Retinal pigment epithelial cell (primary cell): ENCODE measurements around the gene ZNF681.

Source experiments
- DNase-seq: peaks from one replicate; pipeline ENCODE4 v3.0.0-alpha.2; 2010; ENCODE audit warnings: low read depth
- H3K4me3 ChIP-seq: 2 replicates; pipeline ENCODE4 v1.5.1; 2011; ENCODE audit warnings: mild to moderate bottlenecking, low read length, control low read depth, moderate library complexity
- CTCF ChIP-seq: conservative IDR thresholded peaks from 2 replicates; pipeline ENCODE4 v1.5.1; 2011; ENCODE audit warnings: low read depth, low read length, control low read depth, inconsistent platforms

ZNF681 gene

GRCh38 chr19:23758187-23759074 lies at the start of gene ZNF681:
Gene ZNF681 (minus strand): TSS chr19:23758891. CDS start chr19:23758749, 142 bp downstream.
- peak; percentile 11 for TF ChIP-seq CTCF
- peak; percentile 74 for DNase-seq
- H3K4me3 ChIP-seq = peak within 1 kb of the TSS; percentile 90

DNA sequence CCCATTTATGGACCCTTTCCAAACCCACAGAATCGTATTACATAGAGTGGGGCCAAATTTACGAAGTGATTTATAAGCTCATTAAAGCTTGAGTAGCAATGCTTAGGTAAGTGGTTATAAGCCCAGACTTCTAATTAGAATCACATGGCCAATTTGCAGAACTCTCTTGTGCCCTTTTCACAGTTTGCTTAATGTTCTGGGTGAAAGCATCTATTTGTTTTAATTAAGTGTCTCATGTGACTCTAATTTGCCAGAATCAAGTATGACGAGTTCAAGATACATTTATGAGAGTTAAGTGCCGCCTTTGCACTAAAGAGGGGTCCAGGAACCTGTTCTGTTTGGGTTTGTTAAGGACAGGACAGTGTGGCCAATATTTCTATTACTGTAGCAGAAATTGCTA lies 46.0 kb upstream of the ZNF681 start:
- H3K4me3 ChIP-seq = no peak overlapping the region
- peak; percentile 84 for DNase-seq
- TF ChIP-seq CTCF = no peak

- no peak overlapping the region for H3K4me3 ChIP-seq
- DNase-seq = no peak
- TF ChIP-seq CTCF = no peak
These were observed 43.6 kb upstream of the ZNF681 start for GRCh38 chr19:23802290-23802689.

GRCh38 chr19:23801803-23802202 lies 43.1 kb upstream of the ZNF681 start:
- TF ChIP-seq CTCF = no peak
- no peak overlapping the region for H3K4me3 ChIP-seq

GRCh38 chr19:23800868-23801267 lies 42.2 kb upstream of the ZNF681 start:
- TF ChIP-seq CTCF = no peak

More at GRCh38 chr19:23801803-23802202, 43.1 kb upstream of the ZNF681 start:
- no peak for DNase-seq

DNA sequence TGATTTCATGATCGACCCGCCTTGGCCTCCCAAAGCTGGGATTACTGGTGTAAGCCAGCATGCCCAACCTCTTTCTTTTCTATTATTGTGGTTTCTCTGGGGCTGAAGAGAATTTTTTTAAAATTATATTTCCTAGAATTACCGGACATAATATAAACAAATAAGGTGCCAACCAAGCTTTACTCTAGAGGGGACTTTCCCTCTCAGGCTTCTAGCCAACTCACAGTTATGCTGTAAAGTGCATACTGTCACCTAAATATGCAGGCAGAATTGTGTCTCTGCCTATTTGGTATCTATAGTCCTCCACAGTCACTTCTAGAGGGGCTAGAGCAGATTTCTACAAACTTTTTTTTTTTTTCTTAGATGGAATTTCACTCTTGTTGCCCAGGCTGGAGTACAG lies 41.6 kb upstream of the ZNF681 start:
- no peak overlapping the region for H3K4me3 ChIP-seq
- no peak for DNase-seq
- TF ChIP-seq CTCF = no peak

More at GRCh38 chr19:23800868-23801267, 42.2 kb upstream of the ZNF681 start:
- no peak for DNase-seq
- H3K4me3 ChIP-seq = no peak overlapping the region

DNA sequence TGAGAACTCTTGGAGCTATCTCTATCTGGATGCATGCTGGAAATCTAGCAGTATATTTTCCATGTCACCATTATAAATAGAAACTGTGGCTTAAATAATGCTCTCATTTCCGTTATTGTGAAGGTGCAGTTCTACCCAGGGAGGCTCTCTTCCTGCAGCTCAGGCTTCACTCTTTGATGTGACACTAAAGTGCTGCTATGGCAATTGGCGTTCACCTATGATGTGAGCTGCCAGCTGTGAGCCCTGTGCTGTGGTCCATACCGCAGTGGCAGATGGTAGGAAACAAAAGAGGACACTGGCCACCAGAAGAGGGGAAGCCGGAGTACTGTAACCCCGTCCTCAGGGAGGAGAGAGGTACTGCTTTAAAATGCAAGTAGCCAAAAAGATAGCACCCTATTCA lies 40.6 kb upstream of the ZNF681 start:
- DNase-seq = no peak
- no peak for TF ChIP-seq CTCF
- no peak overlapping the region for H3K4me3 ChIP-seq
